Glutamatergic neuron (in vitro differentiated cells): ENCODE measurements around the gene UNC5B. TPM values are rescaled to one million over a fixed set of nuclear protein-coding genes. Genes with fewer than 3 reads are reported as not detected.

Experiments
- DNase-seq: peaks from one replicate; pipeline ENCODE4 v3.0.0; 2022
- H3K27ac Mint-ChIP-seq: one replicate; pipeline ENCODE4 v1.8.0; 2020; ENCODE audit warnings: mild to moderate bottlenecking, mixed read lengths, inconsistent platforms; ENCODE audit not compliant: unreplicated experiment
- H3K27me3 Mint-ChIP-seq: one replicate; pipeline ENCODE4 v1.8.0; 2020; ENCODE audit warnings: mild to moderate bottlenecking, moderate library complexity, mixed read lengths, inconsistent platforms; ENCODE audit not compliant: unreplicated experiment
- H3K36me3 Mint-ChIP-seq: one replicate; pipeline ENCODE4 v1.8.0; 2020; ENCODE audit warnings: mild to moderate bottlenecking, mixed read lengths, inconsistent platforms; ENCODE audit not compliant: unreplicated experiment
- H3K4me1 Mint-ChIP-seq: one replicate; pipeline ENCODE4 v1.8.0; 2020; ENCODE audit warnings: mild to moderate bottlenecking, low read depth, mixed read lengths, inconsistent platforms; ENCODE audit not compliant: unreplicated experiment
- H3K4me3 Mint-ChIP-seq: one replicate; pipeline ENCODE4 v1.8.0; 2020; ENCODE audit warnings: mild to moderate bottlenecking, mixed read lengths, inconsistent platforms; ENCODE audit not compliant: unreplicated experiment
- H3K9me3 Mint-ChIP-seq: one replicate; pipeline ENCODE4 v1.8.0; 2020; ENCODE audit warnings: mild to moderate bottlenecking, moderate library complexity, mixed read lengths, inconsistent platforms; ENCODE audit not compliant: unreplicated experiment
- CTCF ChIP-seq: fragments of 200-600 bp; sonication (generic); IDR thresholded peaks from one replicate; pipeline ENCODE4 v1.5.0; 2021; ENCODE audit not compliant: partially characterized antibody, unreplicated experiment
- total RNA-seq: library from RNA; stranded (reverse); fragmentation: NEBNext Ultra II Directional; extraction: Animal tissue kit (Norgen Biotek cat#: 25700); gene quantifications from one replicate; pipeline ENCODE4 v1.2.1, GENCODE V29; 2021; ENCODE audit not compliant: unreplicated experiment

UNC5B gene
- total RNA-seq, 1 donor from 2014 or later = 22.6 TPM

- H3K27ac Mint-ChIP-seq = no peak overlapping the region
- H3K4me3 Mint-ChIP-seq = no peak overlapping the region
- TF ChIP-seq CTCF = no peak
- no peak for DNase-seq
- peaks cover 5% of the 10 kb centered on the region for H3K27me3 Mint-ChIP-seq
- H3K36me3 Mint-ChIP-seq = no peaks in the 10 kb centered on the region
- H3K4me1 Mint-ChIP-seq = peaks cover 24% of the 10 kb centered on the region
- peaks cover 5% of the 10 kb centered on the region for H3K9me3 Mint-ChIP-seq
Observed at GRCh38 chr10:71259815-71260501, 47.6 kb downstream of the UNC5B start.

GRCh38 chr10:71260622-71261325 is 48.4 kb downstream of the UNC5B start:
- Mint-ChIP-seq H3K27me3 (peaks cover 2% of the 10 kb centered on the region), H3K4me3 (no peak overlapping the region), H3K9me3 (no peaks in the 10 kb centered on the region), H3K4me1 (peaks cover 20% of the 10 kb centered on the region), H3K36me3 (no peaks in the 10 kb centered on the region), H3K27ac (no peak overlapping the region)
- TF ChIP-seq CTCF = no peak
- no peak for DNase-seq

GRCh38 chr10:71262027-71262426 is 49.7 kb downstream of the UNC5B start:
- H3K27ac Mint-ChIP-seq = no peak overlapping the region
- H3K4me3 Mint-ChIP-seq = no peak overlapping the region
- no peak for TF ChIP-seq CTCF
- no peaks in the 10 kb centered on the region for H3K36me3 Mint-ChIP-seq
- peaks cover 5% of the 10 kb centered on the region for H3K27me3 Mint-ChIP-seq
- peaks cover 3% of the 10 kb centered on the region for H3K9me3 Mint-ChIP-seq
- DNase-seq = no peak
- H3K4me1 Mint-ChIP-seq = peaks cover 26% of the 10 kb centered on the region

GRCh38 chr10:71262817-71263216 is 50.4 kb downstream of the UNC5B start:
- Mint-ChIP-seq H3K4me1 (peaks cover 34% of the 10 kb centered on the region), H3K4me3 (no peak overlapping the region), H3K27me3 (peaks cover 6% of the 10 kb centered on the region), H3K36me3 (no peaks in the 10 kb centered on the region), H3K27ac (no peak overlapping the region), H3K9me3 (peaks cover 3% of the 10 kb centered on the region)
- DNase-seq = no peak
- no peak for TF ChIP-seq CTCF

- Mint-ChIP-seq H3K9me3 (peaks cover 7% of the 10 kb centered on the region), H3K27me3 (peaks cover 11% of the 10 kb centered on the region), H3K36me3 (no peaks in the 10 kb centered on the region), H3K4me3 (no peak overlapping the region), H3K4me1 (peaks cover 38% of the 10 kb centered on the region), H3K27ac (no peak overlapping the region)
- DNase-seq = no peak
- TF ChIP-seq CTCF = no peak
Observed at GRCh38 chr10:71263376-71263775, 51.0 kb downstream of the UNC5B start.
